HepG2 (cell line): ENCODE data around the gene RNGTT. TPM values are rescaled to one million over a fixed set of nuclear protein-coding genes. Genes with fewer than 3 reads are reported as not detected.

Experiments used
- ATAC-seq: fragments of 200-7000 bp; cut with Tn5 transposase; 3 replicates; pipeline ENCODE4 v1.9.1; 2020; ENCODE audit warnings: mild to moderate bottlenecking, moderate library complexity
- BruUV-seq: library from RNA; stranded (reverse); fragments of 400-500 nt; replicated peaks from 2 replicates; lab custom pipeline; 2021; lab: Mats Ljungman, UMichigan
- CTCF ChIA-PET: fragments of 300-600 bp; formaldehyde crosslinking; extraction: SDS; loops from one replicate; lab custom pipeline; 2021; ENCODE audit warnings: low total read pairs, inconsistent platforms, low intra/inter-chr PET ratio; lab: Yijun Ruan, JAX
- POLR2A ChIA-PET: fragments of 350-600 bp; sonication (Branson Sonifier 250); formaldehyde crosslinking; loops from one replicate; lab custom pipeline; 2020; ENCODE audit warnings: antibody characterized with exemption, inconsistent platforms; lab: Yijun Ruan, JAX
- DNase-seq: peaks from one replicate; pipeline ENCODE4 v3.0.0-alpha.2; 2015; ENCODE audit warnings: low spot score
- FAIRE-seq: peaks from 3 replicates; lab custom pipeline; 2011; peaks lifted over from hg19 to GRCh38; lab: Jason Lieb, UNC
- H2AFZ ChIP-seq: one replicate; pipeline ENCODE4 v1.6.1; 2011; ENCODE audit warnings: low read length, inconsistent platforms
- H3K27ac ChIP-seq: fragments of 300-600 bp; 3 replicates; pipeline ENCODE4 v1.8.0; 2011; ENCODE audit warnings: mixed run types, mild to moderate bottlenecking, mixed read lengths, low read length, inconsistent platforms; ENCODE audit not compliant: insufficient read depth; ENCODE audit errors: extremely low read length
- H3K27me3 ChIP-seq, 2 experiments: fragments of 200-600 bp in 1 of 2; 2 replicates in 1 of 2; 3 replicates in 1 of 2; pipeline versions ENCODE4 v1.6.0 to v1.8.0; 2011; ENCODE audit warnings: low read length in 2 of 2, mild to moderate bottlenecking in 2 of 2, moderate library complexity in 2 of 2, inconsistent platforms in 1 of 2; ENCODE audit not compliant: insufficient read depth in 2 of 2, control insufficient read depth in 1 of 2
- H3K36me3 ChIP-seq, 2 experiments: fragments of 200-600 bp in 1 of 2; replicated peaks in 1 of 2; 2 replicates in 1 of 2; 3 replicates in 1 of 2; pipeline versions ENCODE4 v1.5.1 to v1.8.0; 2011; ENCODE audit warnings: low read length in 2 of 2, inconsistent platforms in 1 of 2; ENCODE audit not compliant: insufficient read depth in 2 of 2, control insufficient read depth in 1 of 2
- H3K4me1 ChIP-seq: 2 replicates; pipeline ENCODE4 v1.5.1; 2012; ENCODE audit warnings: low read length, inconsistent platforms; ENCODE audit not compliant: insufficient read depth
- H3K4me2 ChIP-seq: 2 replicates; pipeline ENCODE4 v1.6.0; 2011; ENCODE audit warnings: low read depth, low read length, inconsistent platforms
- H3K4me3 ChIP-seq, 3 experiments: fragments of 200-600 bp in 1 of 3; sonication (generic), shearing (Covaris generic) in 1 of 3; replicated peaks in 1 of 3; 2 replicates each; pipeline ENCODE4 v1.5.1; 2011 to 2016; ENCODE audit warnings: low read length in 3 of 3, inconsistent platforms in 2 of 3, low read depth in 2 of 3, mild to moderate bottlenecking in 2 of 3, control low read depth in 1 of 3, mixed read lengths in 1 of 3; ENCODE audit not compliant: insufficient read depth in 1 of 3
- H3K79me2 ChIP-seq: one replicate; pipeline ENCODE4 v1.6.1; 2011; ENCODE audit warnings: low read length, inconsistent platforms; ENCODE audit not compliant: insufficient read depth
- H3K9ac ChIP-seq: 2 replicates; pipeline ENCODE4 v1.6.0; 2011; ENCODE audit warnings: mild to moderate bottlenecking, low read depth, low read length, inconsistent platforms; ENCODE audit not compliant: insufficient read depth
- H3K9me3 ChIP-seq: 2 replicates; pipeline ENCODE4 v1.5.1; 2012; ENCODE audit warnings: mild to moderate bottlenecking, low read length
- H4K20me1 ChIP-seq: 2 replicates; pipeline ENCODE4 v1.6.0; 2011; ENCODE audit warnings: inconsistent platforms, mild to moderate bottlenecking, low read length, moderate library complexity; ENCODE audit not compliant: insufficient read depth
- BCL6 ChIP-seq: IDR thresholded peaks from 2 replicates; pipeline ENCODE4 v1.6.1; 2016; ENCODE audit warnings: missing genetic modification reagents, missing compliant biosample characterization
- CHD4 ChIP-seq: fragments of 200-600 bp; sonication (generic); IDR thresholded peaks from 2 replicates; pipeline ENCODE4 v1.7.0; 2017; ENCODE audit warnings: mild to moderate bottlenecking, low read length, borderline replicate concordance
- KAT2B ChIP-seq: fragments of 150-350 bp; IDR thresholded peaks from 2 replicates; pipeline ENCODE4 v1.6.1; 2014; ENCODE audit warnings: low read depth, low read length, borderline replicate concordance
- RFX5 ChIP-seq: IDR thresholded peaks from 2 replicates; pipeline ENCODE4 v1.6.1; 2011; ENCODE audit warnings: low read depth, low read length, improper control_type of control experiment
- ZNF224 ChIP-seq: sonication (generic); formaldehyde crosslinking; IDR thresholded peaks from 2 replicates; pipeline ENCODE4 v1.5.0; 2020; ENCODE audit warnings: mild to moderate bottlenecking, missing genetic modification reagents
- ZNF460 ChIP-seq: sonication (generic); formaldehyde crosslinking; IDR thresholded peaks from 2 replicates; pipeline ENCODE4 v1.5.1; 2020; ENCODE audit warnings: missing genetic modification reagents, mild to moderate bottlenecking, borderline replicate concordance
- WGBS: methylation state at CpG from one replicate; pipeline ENCODE4 v1.1.6; 2017; ENCODE audit warnings: low lambda C conversion rate; 5-methylcytosine and 5-hydroxymethylcytosine counted together
- in situ Hi-C: cut with HindIII; loops from 2 replicates; pipeline ENCODE4 v1.10.0; 2017; ENCODE audit warnings: low pct_unique_long_range_greater_than_20kb; ENCODE audit not compliant: extremely low pct_ligation_motif_present
- intact Hi-C: fragments of 100-400 bp; cut with micrococcal nuclease; formaldehyde crosslinking; loops from one replicate; pipeline ENCODE4 v1.10.0; 2022; ENCODE audit not compliant: unreplicated experiment
- polyA plus RNA-seq, 8 experiments: library from polyadenylated mRNA; depleted of rRNA in 3 of 8; stranded (reverse) in 7 of 8; unstranded in 1 of 8; fragments of >200 nt; fragmentation: Illumina TruSeq in 4 of 8; extraction: Trizol in 4 of 8; gene quantifications; 2 replicates each; pipeline versions ENCODE4 v1.2.1 to v1.2.3, GENCODE V29; 2011 to 2016; ENCODE audit warnings: low read depth in 4 of 8, missing spikeins in 1 of 8, mixed read lengths in 1 of 8; ENCODE audit not compliant: insufficient read depth in 1 of 8
- small RNA-seq, 3 experiments: library from RNA; depleted of rRNA; stranded (forward); fragments of <200 nt; gene quantifications; one replicate each; pipeline ENCODE3, GENCODE V24; 2012; ENCODE audit warnings: low read depth in 2 of 3, low replicate concordance in 1 of 3; ENCODE audit not compliant: insufficient read length in 3 of 3, insufficient read depth in 2 of 3
- total RNA-seq, 5 experiments: library from RNA; depleted of rRNA; stranded (reverse); fragments of >200 nt; fragmentation: Illumina TruSeq; extraction: Trizol; gene quantifications; 2 replicates each; pipeline ENCODE4 v1.2.3, GENCODE V29; 2016; ENCODE audit warnings: low read depth in 1 of 5
- TF ChIP-seq, protein P1 (sequence below): sonication (generic); formaldehyde crosslinking; IDR thresholded peaks from 2 replicates; pipeline ENCODE4 v1.4.0; 2020; ENCODE audit warnings: missing genetic modification reagents

The RNGTT gene
- total and polyA plus RNA-seq, 2 of the 13 experiments (the other 11 are each of a cell fraction or from before 2014, with no cell fraction given) = 6.0 to 22.6 TPM

DNA sequence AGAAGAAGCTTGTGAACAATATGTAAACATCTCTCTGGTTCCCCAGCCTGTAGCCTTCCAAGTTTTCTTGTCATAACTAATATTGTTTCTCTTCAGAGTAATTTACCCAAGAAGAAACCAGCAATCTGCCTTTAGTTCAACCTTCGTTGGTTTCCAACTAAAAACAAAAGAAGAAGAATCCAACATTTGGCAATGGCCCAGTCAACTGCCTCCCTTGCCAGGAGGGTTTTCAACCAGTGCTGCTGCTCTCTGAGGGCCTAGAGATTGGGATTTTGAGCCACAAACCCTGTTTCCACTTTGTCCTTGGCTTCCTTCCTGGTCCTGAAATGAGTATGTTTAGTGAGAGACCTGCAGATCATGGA lies 401.5 kb downstream of the RNGTT start:
- Histone ChIP-seq H3K4me3 (no peak overlapping the region), H2AFZ (no peak overlapping the region), H3K4me1 (peaks cover 20% of the 10 kb centered on the region), H3K27me3 (peaks cover 0 to 12% of the 10 kb centered on the region in 2 experiments; a peak in 3 of 5 replicates), H3K27ac (no peak overlapping the region), H3K36me3 (no peaks in the 10 kb centered on the region), H4K20me1 (no peaks in the 10 kb centered on the region), H3K9ac (no peak overlapping the region), H3K9me3 (no peaks in the 10 kb centered on the region), H3K79me2 (no peaks in the 10 kb centered on the region), H3K4me2 (no peak overlapping the region)
- DNase-seq (no peak), FAIRE-seq (no peak), ATAC-seq (no peak)
- intact Hi-C loops (no loop called here), in situ Hi-C loops (no loop called here)
- BruUV-seq = no TSS peak
- TF ChIP-seq ZNF224 (CRISPR knock-in tag) = no peak
- no peak for TF ChIP-seq RFX5
- no peak for TF ChIP-seq ZNF460 (CRISPR knock-in tag)
- no peak for TF ChIP-seq BCL6 (CRISPR knock-in tag)
- no peak for TF ChIP-seq KAT2B
- TF ChIP-seq, protein P1, sequence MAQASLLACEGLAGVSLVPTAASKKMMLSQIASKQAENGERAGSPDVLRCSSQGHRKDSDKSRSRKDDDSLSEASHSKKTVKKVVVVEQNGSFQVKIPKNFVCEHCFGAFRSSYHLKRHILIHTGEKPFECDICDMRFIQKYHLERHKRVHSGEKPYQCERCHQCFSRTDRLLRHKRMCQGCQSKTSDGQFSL (CRISPR knock-in tag) = no peak
- 0% methylated on average over 1 of the region's 1 CpG for WGBS
- CTCF ChIA-PET = no interaction called here
- POLR2A ChIA-PET = no interaction called here

DNA sequence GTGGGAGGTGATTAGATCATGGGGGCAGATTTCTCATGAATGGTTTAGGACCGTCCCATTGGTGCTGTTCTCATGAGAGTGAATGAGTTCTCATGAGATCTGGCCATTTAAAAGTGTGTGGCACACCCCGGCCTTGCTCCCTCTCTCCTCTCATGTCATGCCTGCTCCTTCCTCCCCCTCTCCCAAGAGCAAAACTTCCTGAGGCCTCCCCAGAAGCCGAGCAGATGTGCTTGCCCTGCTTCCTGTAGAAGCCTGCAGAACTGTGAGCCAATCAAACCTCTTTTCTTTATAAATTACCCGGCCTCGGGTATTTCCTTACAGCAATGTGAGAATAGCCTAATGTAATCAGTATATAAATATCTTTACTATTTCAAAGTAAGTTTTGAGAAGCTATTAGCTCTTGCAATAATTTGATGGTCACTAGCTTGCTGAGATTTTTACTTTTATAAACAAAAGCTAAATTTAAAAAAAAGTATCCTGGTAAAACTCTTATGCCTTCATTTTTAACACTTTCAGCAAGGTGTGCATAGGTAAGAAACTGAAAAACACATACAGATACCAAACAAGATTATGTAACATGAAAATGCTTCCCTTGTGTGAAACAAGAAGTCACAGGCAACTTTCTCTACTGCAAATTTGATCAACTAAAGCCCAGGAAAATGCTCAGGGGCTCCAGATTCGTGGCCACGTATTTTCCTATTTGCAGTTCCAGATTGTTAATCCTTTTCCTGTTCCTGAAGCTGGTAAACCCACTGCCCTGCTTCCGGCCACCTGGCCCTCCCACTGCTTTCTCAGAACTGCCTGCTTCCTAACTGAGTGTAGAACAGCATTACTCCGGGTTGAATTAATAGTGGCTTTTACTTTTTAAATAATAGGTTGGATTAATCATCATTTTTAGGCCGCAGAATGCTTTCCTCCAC lies 402.1 kb downstream of the RNGTT start:
- ChIA-PET CTCF (no interaction called here), POLR2A (no interaction called here)
- FAIRE-seq = no peak
- Histone ChIP-seq H3K36me3 (no peaks in the 10 kb centered on the region), H3K4me3 (no peak overlapping the region), H3K9me3 (no peaks in the 10 kb centered on the region), H3K4me1 (peaks cover 20% of the 10 kb centered on the region), H3K4me2 (no peak overlapping the region), H3K79me2 (no peaks in the 10 kb centered on the region), H2AFZ (no peak overlapping the region), H3K27ac (no peak overlapping the region), H3K27me3 (peaks cover 0 to 10% of the 10 kb centered on the region in 2 experiments; a peak in 3 of 5 replicates), H3K9ac (no peak overlapping the region), H4K20me1 (no peaks in the 10 kb centered on the region)
- DNase-seq = no peak
- ATAC-seq = no peak
- in situ Hi-C loops (no loop called here), intact Hi-C loops (no loop called here)
- TF ChIP-seq CHD4 = no peak
- BruUV-seq = no TSS peak
- WGBS = 22% methylated on average over 10 of the region's 10 CpGs

Small RNA genes within 50 kb of the gene (small RNA-seq; reads per million reads assigned to genes)
- 0 reads per million in 3 experiments for gene AL079342.1
- gene RF00045 = 0 reads per million in 3 experiments

Other genes with a start within 250 kb of the RNGTT start
- 31.0 and 36.0 TPM in 2 replicates for gene PNRC1, start 117.1 kb upstream of the RNGTT start, total RNA-seq (2016; rRNA removed; fragmentation: Illumina TruSeq; extraction: Trizol)
- gene PNRC1, start 117.1 kb upstream of the RNGTT start, polyA plus RNA-seq (2011; rRNA removed) = 16.8 and 17.6 TPM in 2 replicates
- gene SRSF12, start 154.5 kb upstream of the RNGTT start, total RNA-seq (2016; rRNA removed; fragmentation: Illumina TruSeq; extraction: Trizol) = 1.9 TPM in 2 replicates
- gene SRSF12, start 154.5 kb upstream of the RNGTT start, polyA plus RNA-seq (2011; rRNA removed) = 1.4 and 1.7 TPM in 2 replicates
- 26.3 and 35.8 TPM in 2 replicates for gene PM20D2, start 182.4 kb upstream of the RNGTT start, total RNA-seq (2016; rRNA removed; fragmentation: Illumina TruSeq; extraction: Trizol)
- 13.3 and 14.7 TPM in 2 replicates for gene PM20D2, start 182.4 kb upstream of the RNGTT start, polyA plus RNA-seq (2011; rRNA removed)